Upper lobe of left lung (tissue), 4 donors: ENCODE data around the gene FIZ1.

Source experiments
- CTCF ChIP-seq, 6 experiments: fragments of 450-650 bp in 4 of 6; fragments of 200-600 bp in 2 of 6; sonication (generic) in 2 of 6; IDR thresholded peaks; one replicate each; pipeline ENCODE4 v1.5.1; 2016 to 2019; ENCODE audit warnings: antibody characterized with exemption in 6 of 6
- EP300 ChIP-seq, 4 donors: sonication (generic); formaldehyde crosslinking; IDR thresholded peaks; one replicate each; pipeline ENCODE4 v1.5.1; 2017; ENCODE audit warnings: antibody characterized with exemption in 4 of 4, control low read depth in 2 of 4
- POLR2AphosphoS5 ChIP-seq, 2 donors: sonication (generic); formaldehyde crosslinking; IDR thresholded peaks; one replicate each; pipeline ENCODE4 v1.5.1; 2017; ENCODE audit warnings: antibody characterized with exemption in 2 of 2

GRCh38 chr19:55641426-55642152, 42.3 kb upstream of the FIZ1 start:
- no peak for TF ChIP-seq EP300 (IDR thresholded peaks at IDR 0.05)
- TF ChIP-seq CTCF (IDR thresholded peaks at IDR 0.05): no peak
- no peak for TF ChIP-seq POLR2AphosphoS5 (IDR thresholded peaks at IDR 0.05)
